Tibial nerve (tissue), 3 donors: Measurements from ENCODE around the gene ORM1.

Experiments
- EP300 ChIP-seq, 2 donors: sonication (generic); formaldehyde crosslinking; IDR thresholded peaks; one replicate each; pipeline ENCODE4 v1.6.1; 2017; ENCODE audit warnings: antibody characterized with exemption in 2 of 2, mild to moderate bottlenecking in 1 of 2
- POLR2A ChIP-seq, 2 donors: fragments of 450-650 bp; IDR thresholded peaks; one replicate each; pipeline ENCODE4 v1.6.1; 2017; ENCODE audit warnings: antibody characterized with exemption in 2 of 2, mild to moderate bottlenecking in 2 of 2, moderate library complexity in 2 of 2

DNA sequence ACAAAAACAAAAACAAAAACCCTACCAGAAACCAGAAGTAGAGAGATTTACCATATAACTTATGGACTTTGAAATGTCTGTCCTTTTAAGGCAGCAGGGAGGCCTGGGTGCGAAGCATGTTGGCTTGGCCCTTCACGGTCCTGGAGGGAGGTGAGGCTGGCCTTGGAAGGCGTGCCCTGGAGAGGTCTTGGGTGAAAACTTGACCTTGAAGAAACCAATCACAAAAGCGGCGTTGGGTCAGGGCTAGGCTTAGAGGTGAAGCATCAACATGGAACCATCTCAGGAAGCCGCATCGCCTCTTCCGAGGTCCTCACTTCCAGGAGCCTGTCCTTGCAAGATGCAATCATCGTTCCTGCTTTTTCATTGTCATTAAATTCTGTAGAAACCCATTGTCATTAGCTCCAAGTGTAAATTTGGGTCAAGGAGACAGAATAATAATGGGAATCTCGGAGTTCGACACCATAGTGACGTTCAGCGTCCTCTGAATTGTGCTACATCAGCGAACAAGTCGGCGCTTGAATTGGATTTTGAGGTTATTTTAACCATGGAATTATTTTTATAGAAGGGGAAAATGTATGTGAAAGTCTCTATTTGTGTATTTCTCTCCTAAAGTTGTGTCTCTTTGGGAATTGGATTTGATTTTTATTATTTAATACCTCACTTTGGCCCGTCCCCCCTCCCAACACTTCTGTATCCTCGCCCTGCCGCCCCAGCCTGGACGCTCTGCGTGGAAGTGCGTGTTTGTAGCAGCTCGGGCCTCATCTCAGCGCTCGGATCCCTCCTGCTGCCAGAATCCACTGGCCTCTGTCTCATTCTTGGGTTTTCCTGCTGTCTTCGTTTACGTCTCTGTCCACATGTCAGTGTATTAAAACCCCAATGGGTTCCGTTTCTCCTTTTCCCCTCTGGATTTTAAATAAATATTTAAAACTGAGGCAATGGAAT is 11.1 kb upstream of the ORM1 start:
- no peak for TF ChIP-seq EP300 (IDR thresholded peaks at IDR 0.05)
- TF ChIP-seq POLR2A (IDR thresholded peaks at IDR 0.05) = no peak
